Caco-2 (cell line): ENCODE data around the gene TXNDC17. TPM values are rescaled to one million over a fixed set of nuclear protein-coding genes. Genes with fewer than 3 reads are reported as not detected.

Source experiments
- BruUV-seq: library from RNA; stranded (reverse); fragments of 400-500 nt; replicated peaks from 2 replicates; lab custom pipeline; 2021; lab: Mats Ljungman, UMichigan
- CTCF ChIA-PET: fragments of 300-600 bp; sonication (Branson Sonifier 250); formaldehyde crosslinking; loops from one replicate; lab custom pipeline; 2022; ENCODE audit warnings: antibody characterized with exemption; lab: Charles Lee
- POLR2A ChIA-PET: fragments of 300-600 bp; sonication (Branson Sonifier 250); formaldehyde crosslinking; loops from one replicate; lab custom pipeline; 2022; ENCODE audit warnings: antibody characterized with exemption; lab: Charles Lee
- DNase-seq, 2 experiments: peaks; one replicate each; pipeline versions ENCODE4 v3.0.0 to v3.0.0-alpha.2; 2020 to 2022
- H3K27me3 ChIP-seq: replicated peaks from 2 replicates; pipeline ENCODE4 v1.6.0; 2011; ENCODE audit warnings: low read length; ENCODE audit not compliant: control insufficient read depth, insufficient read depth
- H3K36me3 ChIP-seq: 2 replicates; pipeline ENCODE4 v1.5.1; 2011; ENCODE audit warnings: low read length; ENCODE audit not compliant: control insufficient read depth, insufficient read depth
- H3K4me1 ChIP-seq: fragments of 250-450 bp; sonication (Bioruptor Pico); 2 replicates; pipeline ENCODE4 v1.5.1; 2020; ENCODE audit warnings: mild to moderate bottlenecking
- H3K4me3 ChIP-seq: 2 replicates; pipeline ENCODE4 v1.5.1; 2011; ENCODE audit warnings: low read depth, mild to moderate bottlenecking, control low read depth, low read length
- H3K9me3 ChIP-seq: fragments of 250-450 bp; sonication (Bioruptor Pico); 2 replicates; pipeline ENCODE4 v1.5.1; 2020; ENCODE audit warnings: mild to moderate bottlenecking, moderate library complexity
- H3K27ac Mint-ChIP-seq: one replicate; pipeline ENCODE4 v1.8.0; 2022; ENCODE audit warnings: mixed read lengths; ENCODE audit not compliant: unreplicated experiment
- H3K27me3 Mint-ChIP-seq: one replicate; pipeline ENCODE4 v1.8.0; 2022; ENCODE audit warnings: mixed read lengths; ENCODE audit not compliant: insufficient read depth, unreplicated experiment
- H3K36me3 Mint-ChIP-seq: one replicate; pipeline ENCODE4 v1.8.0; 2022; ENCODE audit warnings: mild to moderate bottlenecking, mixed read lengths; ENCODE audit not compliant: insufficient read depth, unreplicated experiment
- H3K4me1 Mint-ChIP-seq: one replicate; pipeline ENCODE4 v1.8.0; 2022; ENCODE audit warnings: low read depth, mixed read lengths; ENCODE audit not compliant: unreplicated experiment
- H3K4me3 Mint-ChIP-seq: one replicate; pipeline ENCODE4 v1.8.0; 2022; ENCODE audit warnings: mild to moderate bottlenecking, moderate library complexity, mixed read lengths; ENCODE audit not compliant: unreplicated experiment
- H3K9me3 Mint-ChIP-seq: one replicate; pipeline ENCODE4 v1.8.0; 2022; ENCODE audit warnings: mixed read lengths; ENCODE audit not compliant: unreplicated experiment
- intact Hi-C: fragments of 100-400 bp; cut with micrococcal nuclease; formaldehyde crosslinking; loops from one replicate; pipeline ENCODE4 v1.10.0; 2022; ENCODE audit not compliant: unreplicated experiment
- total RNA-seq: library from RNA; stranded (reverse); gene quantifications from 2 replicates; pipeline ENCODE4 v1.2.3, GENCODE V29; 2022
- TF ChIP-seq, protein P1 (sequence below), 2 experiments: fragments of 200-600 bp in 1 of 2; IDR thresholded peaks; 1 replicate in 1 of 2; 2 replicates in 1 of 2; pipeline versions ENCODE4 v1.5.1 to v1.8.0; 2011 to 2022; ENCODE audit warnings: antibody characterized with exemption in 1 of 2, control low read depth in 1 of 2, inconsistent platforms in 1 of 2, low read depth in 1 of 2, low read length in 1 of 2, mild to moderate bottlenecking in 1 of 2, moderate library complexity in 1 of 2; ENCODE audit not compliant: insufficient read depth in 1 of 2, severe bottlenecking in 1 of 2, unreplicated experiment in 1 of 2

TXNDC17 gene
- total RNA-seq, 1 experiment from 2014 or later = 59.1 TPM

DNA sequence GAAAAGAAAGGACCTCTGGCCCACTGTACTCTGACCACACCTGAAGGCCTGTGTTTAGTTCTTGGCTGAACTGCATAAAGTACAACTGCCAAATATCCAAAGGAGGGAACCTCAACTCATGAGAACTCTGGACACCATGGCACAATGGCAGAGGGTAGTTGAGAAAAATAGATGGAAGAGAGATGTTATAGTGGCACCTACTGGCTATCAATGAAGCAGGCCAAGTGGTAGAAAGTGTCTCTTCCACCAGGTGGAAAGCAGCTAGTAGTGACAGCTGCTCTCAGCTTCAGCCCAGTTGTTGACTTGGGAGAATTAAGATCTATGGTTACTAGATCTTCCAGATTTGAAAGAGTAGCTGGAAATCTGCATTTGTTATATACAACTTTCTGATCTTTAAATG is 7.3 kb downstream of the TXNDC17 start:
- no TSS peak for BruUV-seq
- H3K36me3 Mint-ChIP-seq = peaks cover 14% of the 10 kb centered on the region
- ChIA-PET CTCF (interaction anchor here (0.6 to 0.9 kb wide), 3 partner anchors 8 to 195 kb away, joined by 3 to 5 read pairs (median 3); partner anchors contain the start of gene KIAA0753), POLR2A (no interaction called here)
- no peak overlapping the region for H3K4me3 Mint-ChIP-seq
- H3K27ac Mint-ChIP-seq = no peak overlapping the region
- TF ChIP-seq, protein P1, sequence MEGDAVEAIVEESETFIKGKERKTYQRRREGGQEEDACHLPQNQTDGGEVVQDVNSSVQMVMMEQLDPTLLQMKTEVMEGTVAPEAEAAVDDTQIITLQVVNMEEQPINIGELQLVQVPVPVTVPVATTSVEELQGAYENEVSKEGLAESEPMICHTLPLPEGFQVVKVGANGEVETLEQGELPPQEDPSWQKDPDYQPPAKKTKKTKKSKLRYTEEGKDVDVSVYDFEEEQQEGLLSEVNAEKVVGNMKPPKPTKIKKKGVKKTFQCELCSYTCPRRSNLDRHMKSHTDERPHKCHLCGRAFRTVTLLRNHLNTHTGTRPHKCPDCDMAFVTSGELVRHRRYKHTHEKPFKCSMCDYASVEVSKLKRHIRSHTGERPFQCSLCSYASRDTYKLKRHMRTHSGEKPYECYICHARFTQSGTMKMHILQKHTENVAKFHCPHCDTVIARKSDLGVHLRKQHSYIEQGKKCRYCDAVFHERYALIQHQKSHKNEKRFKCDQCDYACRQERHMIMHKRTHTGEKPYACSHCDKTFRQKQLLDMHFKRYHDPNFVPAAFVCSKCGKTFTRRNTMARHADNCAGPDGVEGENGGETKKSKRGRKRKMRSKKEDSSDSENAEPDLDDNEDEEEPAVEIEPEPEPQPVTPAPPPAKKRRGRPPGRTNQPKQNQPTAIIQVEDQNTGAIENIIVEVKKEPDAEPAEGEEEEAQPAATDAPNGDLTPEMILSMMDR (IDR thresholded peaks at IDR 0.05; ENCODE audit: insufficient read depth in 1 of 2, low read depth in 1 of 2, low read length in 1 of 2, severe bottlenecking in 1 of 2, unreplicated experiment in 1 of 2) = peak in 1 of 2 experiments; percentile 17
- peaks cover under 1% of the 10 kb centered on the region for H3K4me1 Mint-ChIP-seq
- H3K36me3 ChIP-seq = no peaks in the 10 kb centered on the region
- no peaks in the 10 kb centered on the region for H3K27me3 Mint-ChIP-seq
- H3K4me1 ChIP-seq = no peaks in the 10 kb centered on the region; the same call in 1 of the 2 replicates
- H3K9me3 Mint-ChIP-seq = no peaks in the 10 kb centered on the region
- H3K27me3 ChIP-seq = no peaks in the 10 kb centered on the region
- intact Hi-C loops = no loop called here
- H3K9me3 ChIP-seq = no peaks in the 10 kb centered on the region
- no peak overlapping the region for H3K4me3 ChIP-seq
- DNase-seq = no peak

- no peaks in the 10 kb centered on the region; the same call in 1 of the 2 replicates for H3K4me1 ChIP-seq
- H3K4me1 Mint-ChIP-seq = peaks cover 10% of the 10 kb centered on the region
- H3K27ac Mint-ChIP-seq = peak within 1 kb of the TSS; percentile 97
- TF ChIP-seq, protein P1 (IDR thresholded peaks at IDR 0.05; ENCODE audit: insufficient read depth in 1 of 2, low read depth in 1 of 2, low read length in 1 of 2, severe bottlenecking in 1 of 2, unreplicated experiment in 1 of 2) = no peak
- no peaks in the 10 kb centered on the region for H3K9me3 ChIP-seq
- H3K4me3 ChIP-seq = peak within 1 kb of the TSS; percentile 84
- ChIA-PET POLR2A (interaction anchor here (0.6 to 1.4 kb wide), 3 partner anchors 10 to 285 kb away, joined by 5 to 6 read pairs (median 5); partner anchors contain the start of gene TXNDC17), CTCF (interaction anchor here (0.6 kb wide), 1 partner anchor 1227 kb away, joined by 4 read pairs; no protein-coding TSS in a partner anchor)
- BruUV-seq = no TSS peak
- DNase-seq = peak; percentile 93 to 94
- no peaks in the 10 kb centered on the region for H3K9me3 Mint-ChIP-seq
- intact Hi-C loops = loop anchor here (1.0 kb wide), 1 partner anchor 10 kb away; the partner anchor contains the start of gene TXNDC17
- peaks cover 14% of the 10 kb centered on the region for H3K36me3 Mint-ChIP-seq
- no peaks in the 10 kb centered on the region for H3K27me3 Mint-ChIP-seq
- H3K4me3 Mint-ChIP-seq = peak within 1 kb of the TSS; percentile 85
- no peaks in the 10 kb centered on the region for H3K27me3 ChIP-seq
- no peaks in the 10 kb centered on the region for H3K36me3 ChIP-seq
Observed at GRCh38 chr17:6651354-6651918, 10.6 kb downstream of the TXNDC17 start, which contains the start of the genes C17orf100 and MED31. Gene C17orf100, plus strand, starts transcription at chr17:6651762. Its CDS starts 152 bp downstream, at chr17:6651914. Gene MED31, minus strand, starts transcription at chr17:6651605. Its CDS starts 77 bp downstream, at chr17:6651528.

- ChIA-PET POLR2A (interaction anchor here (1.4 kb wide), 1 partner anchor 11 kb away, joined by 6 read pairs; the partner anchor contains the start of gene TXNDC17), CTCF (no interaction called here)
Observed at GRCh38 chr17:6651919-6652452, 11.1 kb downstream of the TXNDC17 start.

More at GRCh38 chr17:6651919-6652452, 11.1 kb downstream of the TXNDC17 start:
- Histone ChIP-seq H3K4me1 (no peaks in the 10 kb centered on the region; the same call in 1 of the 2 replicates), H3K27me3 (no peaks in the 10 kb centered on the region), H3K4me3 (peak overlapping the region; percentile 84), H3K9me3 (no peaks in the 10 kb centered on the region), H3K36me3 (no peaks in the 10 kb centered on the region)
- H3K4me1 Mint-ChIP-seq = peaks cover 10% of the 10 kb centered on the region
- H3K27me3 Mint-ChIP-seq = no peaks in the 10 kb centered on the region
- peak overlapping the region; percentile 85 for H3K4me3 Mint-ChIP-seq
- H3K9me3 Mint-ChIP-seq = no peaks in the 10 kb centered on the region
- intact Hi-C loops = loop anchor here (1.0 kb wide), 1 partner anchor 11 kb away; the partner anchor contains the start of gene TXNDC17
- BruUV-seq = no TSS peak
- peak in 1 of 2 experiments; percentile 42 for DNase-seq
- H3K27ac Mint-ChIP-seq = no peak overlapping the region
- TF ChIP-seq, protein P1 (IDR thresholded peaks at IDR 0.05; ENCODE audit: insufficient read depth in 1 of 2, low read depth in 1 of 2, low read length in 1 of 2, severe bottlenecking in 1 of 2, unreplicated experiment in 1 of 2) = no peak
- peaks cover 12% of the 10 kb centered on the region for H3K36me3 Mint-ChIP-seq
